Stimulated activated CD4-positive, alpha-beta T cell treated with anti-CD3 and anti-CD28 coated beads, Interleukin-2, amount 100 ng/mL, for 24 hours (primary cell): ENCODE data around the gene ETFRF1.

ENCODE experiments used
- DNase-seq, 2 donors: peaks; one replicate each; pipeline ENCODE4 v3.0.0-alpha.2; 2020

ETFRF1 gene

GRCh38 chr12:25195056-25195971 is at the start of gene ETFRF1, which contains the start of gene DNAI7:
Gene ETFRF1 (plus strand): TSS chr12:25195237. CDS start chr12:25203957, 8,720 bp downstream.
Gene DNAI7 (minus strand): TSS chr12:25195160. CDS start chr12:25195078, 82 bp downstream.
- peak; percentile 98 to 99 for DNase-seq

GRCh38 chr12:25146686-25147085 is 48.4 kb upstream of the ETFRF1 start:
- DNase-seq: no peak

GRCh38 chr12:25151476-25151875 is 43.6 kb upstream of the ETFRF1 start:
- DNase-seq: no peak

DNA sequence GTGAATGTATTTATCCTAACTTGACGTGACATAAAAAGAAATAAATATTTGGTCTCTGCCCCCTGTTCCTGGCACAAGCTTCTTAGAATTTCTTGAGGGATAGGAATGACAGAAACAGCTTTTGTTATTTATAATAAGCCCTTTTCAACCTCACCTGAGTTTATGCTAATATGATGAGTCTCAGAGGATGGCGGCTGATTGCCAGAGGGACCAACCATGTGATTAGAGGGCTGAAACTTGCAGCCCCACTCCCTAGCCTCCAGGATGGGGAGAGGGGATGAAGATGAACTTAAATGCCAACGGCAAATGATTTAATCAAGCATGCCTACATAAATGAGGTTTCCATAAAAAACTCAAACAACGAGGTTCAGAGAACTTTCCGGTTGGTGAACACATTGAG is 43.0 kb upstream of the ETFRF1 start:
- no peak for DNase-seq

- no peak for DNase-seq
These were observed 39.9 kb upstream of the ETFRF1 start for GRCh38 chr12:25155022-25155576.

DNA sequence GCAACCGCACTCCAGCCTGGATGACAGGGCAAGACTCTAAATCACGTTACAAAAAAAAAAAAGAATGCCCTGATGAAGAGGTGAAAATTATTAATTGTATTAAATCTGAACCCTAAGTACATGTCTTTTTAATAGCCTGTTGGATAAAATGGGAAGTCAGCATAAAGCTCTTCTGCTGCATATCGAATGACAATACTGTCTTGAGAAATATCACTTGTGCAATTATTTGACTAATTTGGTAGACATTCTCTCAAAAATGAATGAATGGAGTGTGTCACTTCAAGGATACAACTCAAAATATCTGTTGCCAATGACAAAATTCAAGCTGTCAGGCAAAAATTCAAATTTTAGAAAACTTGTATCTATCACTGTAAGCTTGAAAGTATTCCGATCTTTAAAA is 39.0 kb upstream of the ETFRF1 start:
- no peak for DNase-seq

GRCh38 chr12:25162866-25163265 is 32.2 kb upstream of the ETFRF1 start:
- no peak for DNase-seq

DNA sequence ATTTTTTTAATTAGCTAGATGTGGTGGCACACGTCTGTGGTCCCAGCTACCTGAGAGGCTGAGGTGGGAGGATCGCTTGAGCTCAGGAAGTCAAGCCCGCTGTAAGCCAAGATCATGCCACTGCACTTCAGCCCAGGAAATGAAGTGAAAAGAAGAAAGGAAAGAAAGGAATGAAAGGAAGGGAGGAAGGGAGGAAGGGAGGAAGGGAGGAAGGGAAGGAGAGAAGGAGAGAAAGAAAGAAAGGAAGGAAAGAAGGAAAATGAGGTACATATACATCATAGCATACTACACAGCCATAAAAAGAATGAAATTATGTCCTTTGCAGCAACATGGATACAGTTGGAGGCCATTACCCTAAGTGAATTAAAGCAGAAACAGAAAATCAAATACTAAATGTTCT is 12.3 kb upstream of the ETFRF1 start:
- DNase-seq: no peak

GRCh38 chr12:25184132-25184531 is 10.9 kb upstream of the ETFRF1 start:
- no peak for DNase-seq

DNA sequence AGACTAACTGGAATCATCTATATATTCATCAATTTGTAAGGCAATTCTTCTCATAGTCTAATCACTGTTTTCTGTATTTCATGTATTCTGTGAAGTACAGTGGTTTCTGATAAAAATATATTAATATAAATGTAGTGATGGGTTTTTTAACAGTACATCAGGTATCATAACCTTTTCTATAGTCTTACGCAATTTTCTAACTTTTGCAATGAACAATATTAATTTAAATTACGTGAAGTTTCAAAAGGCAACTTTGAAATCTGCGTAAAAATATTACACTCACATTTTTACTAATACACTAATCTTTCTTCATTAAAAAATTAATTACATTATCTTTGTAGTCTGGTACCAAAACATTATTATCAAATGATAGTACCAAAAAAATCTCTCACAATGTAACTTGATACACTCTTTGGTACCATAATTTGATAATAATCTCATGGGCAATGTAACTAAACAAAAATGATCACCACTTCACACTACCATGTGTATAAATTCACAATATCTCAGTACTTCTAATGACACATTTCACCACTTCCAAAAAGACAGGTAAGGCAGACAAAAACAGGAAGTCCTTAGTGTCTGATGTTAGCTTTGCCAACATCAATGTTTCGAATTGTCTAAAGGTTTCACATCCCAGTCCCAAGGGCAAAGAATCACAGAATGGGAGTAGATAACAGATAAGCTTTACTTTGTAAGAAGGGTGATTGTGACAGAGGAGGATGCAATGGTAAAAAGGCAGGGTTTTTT is 8.8 kb upstream of the ETFRF1 start:
- DNase-seq: no peak

- no peak for DNase-seq
These were observed 8.1 kb upstream of the ETFRF1 start for GRCh38 chr12:25186788-25187402.

DNA sequence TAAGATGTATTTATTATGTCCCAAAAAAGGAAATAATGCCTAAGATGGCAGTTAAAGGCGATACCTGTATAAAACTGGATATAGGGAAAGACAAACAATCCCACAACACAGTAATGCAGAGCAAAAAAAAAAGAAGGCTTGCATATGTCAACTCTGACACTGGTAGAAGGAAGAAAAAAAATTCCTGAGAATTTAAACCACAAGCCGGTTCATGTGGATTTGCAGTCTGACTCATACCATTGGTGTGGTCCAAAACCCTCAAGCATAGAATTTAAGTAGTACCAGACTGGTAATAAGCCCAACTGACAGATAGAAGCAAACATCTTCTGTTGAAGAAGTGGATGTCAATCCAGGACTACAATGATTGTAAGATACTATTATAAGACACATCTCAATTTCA is 7.3 kb upstream of the ETFRF1 start:
- no peak for DNase-seq

DNA sequence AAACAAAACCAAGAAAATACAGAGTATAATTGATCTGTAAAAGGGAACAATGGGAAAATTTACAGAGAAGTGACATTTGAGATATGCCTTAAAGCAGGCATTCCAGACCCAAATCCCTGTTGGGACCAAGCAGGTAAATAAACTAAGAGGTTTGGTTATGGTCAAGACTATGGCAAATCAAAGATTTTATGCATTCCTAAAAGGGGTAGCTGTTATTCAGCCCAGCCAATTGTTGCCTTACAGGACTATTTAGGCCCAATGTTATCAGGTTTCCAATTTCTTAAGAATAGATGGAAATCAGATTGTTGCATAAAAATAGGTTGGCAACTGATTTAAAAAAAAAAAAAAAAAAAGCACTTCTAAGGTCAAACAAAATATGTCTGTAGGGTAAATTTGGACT is 5.4 kb upstream of the ETFRF1 start:
- DNase-seq: no peak

DNA sequence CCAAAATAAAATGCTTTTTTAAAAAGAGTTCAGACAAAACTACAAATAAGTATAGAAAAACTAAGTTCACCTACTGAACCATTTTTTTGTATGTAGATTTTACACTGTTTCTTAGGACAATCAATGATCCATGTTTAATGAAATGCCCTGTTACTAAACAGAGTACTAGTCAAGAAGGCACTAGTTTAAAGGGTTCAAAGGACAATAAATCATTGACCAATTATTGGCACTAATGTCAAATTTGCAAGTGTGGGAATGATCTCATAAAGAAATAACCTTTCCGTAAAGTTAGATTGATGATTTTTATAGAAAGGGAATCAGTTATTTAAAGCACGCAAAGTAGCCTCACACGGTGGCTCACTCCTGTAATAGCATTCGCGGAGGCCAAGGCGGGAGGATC is 4.2 kb upstream of the ETFRF1 start:
- no peak for DNase-seq

DNA sequence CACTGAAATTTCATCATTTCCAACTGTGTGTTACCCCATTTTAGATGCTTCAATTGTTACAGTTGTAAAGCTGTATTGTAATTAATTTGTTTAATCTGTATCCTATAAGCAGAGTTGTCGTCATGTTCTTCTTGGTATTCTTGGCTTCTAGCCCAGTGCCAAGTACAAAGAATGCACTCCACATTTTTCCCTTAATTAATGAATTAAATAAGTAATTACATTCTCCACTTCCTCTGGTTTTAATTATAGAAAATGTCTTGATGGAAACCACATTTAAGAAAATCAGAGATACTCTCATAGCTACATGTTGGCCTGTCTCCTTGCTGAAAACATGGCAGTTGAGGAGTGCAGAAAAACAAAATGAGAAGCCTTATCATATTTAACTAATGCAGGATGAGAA is 823 bp upstream of the ETFRF1 start:
- DNase-seq: no peak

GRCh38 chr12:25194722-25195055 is 348 bp upstream of the ETFRF1 start:
- no peak for DNase-seq

DNA sequence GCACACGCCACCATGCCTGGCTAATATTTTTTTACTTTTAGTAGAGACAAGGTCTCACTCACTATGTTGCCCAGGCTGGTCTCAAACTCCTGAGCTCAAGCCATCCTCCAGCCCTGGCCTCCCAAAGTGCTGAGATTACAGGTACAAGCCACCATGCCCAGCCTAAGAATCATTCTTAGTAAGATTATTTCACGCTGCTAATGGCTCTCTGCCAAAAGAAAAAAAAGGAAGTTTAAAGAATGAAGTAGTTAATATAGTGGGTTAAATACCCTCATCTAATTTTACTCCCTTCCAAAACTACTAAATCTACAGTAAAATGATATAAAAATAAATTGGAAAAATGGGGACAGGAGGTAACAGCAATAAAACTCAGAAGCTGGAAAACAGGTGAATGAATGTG is 2.6 kb downstream of the ETFRF1 start:
- DNase-seq: no peak

DNA sequence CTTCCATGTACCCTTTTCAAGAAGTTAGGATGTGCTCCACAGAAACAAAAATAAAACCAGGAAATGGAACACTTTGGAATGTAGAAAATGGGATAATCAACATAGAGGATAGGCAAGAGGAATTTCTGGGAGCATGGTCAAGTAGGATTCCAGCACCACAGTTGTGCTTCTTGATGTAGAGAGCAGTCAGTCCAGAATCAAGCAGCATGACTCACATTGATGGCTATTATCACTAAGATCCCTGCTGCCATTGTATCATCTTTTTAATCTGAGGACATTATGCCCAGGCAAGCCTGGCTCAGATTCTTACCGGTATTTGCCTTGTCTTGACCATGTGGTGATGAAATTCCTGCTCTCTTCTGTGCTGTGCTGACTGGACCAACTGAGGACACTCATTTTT is 5.7 kb downstream of the ETFRF1 start:
- no peak for DNase-seq

GRCh38 chr12:25202137-25202536 is 7.1 kb downstream of the ETFRF1 start:
- no peak for DNase-seq

- no peak for DNase-seq
These were observed 12.4 kb downstream of the ETFRF1 start for GRCh38 chr12:25207411-25207810.

GRCh38 chr12:25207846-25208245 is 12.8 kb downstream of the ETFRF1 start:
- DNase-seq: no peak

GRCh38 chr12:25208554-25208953 is 13.5 kb downstream of the ETFRF1 start:
- no peak for DNase-seq

GRCh38 chr12:25213338-25213737 is 18.3 kb downstream of the ETFRF1 start:
- no peak for DNase-seq
